GM13976 (cell line): ENCODE measurements around the gene TRIM75.

Source experiments
- DNase-seq: peaks from one replicate; pipeline ENCODE4 v3.0.0; 2012; ENCODE audit warnings: low spot score
- CTCF ChIP-seq: IDR thresholded peaks from 2 replicates; pipeline ENCODE4 v1.5.1; 2012; ENCODE audit warnings: borderline replicate concordance, mild to moderate bottlenecking; ENCODE audit not compliant: insufficient read depth; ENCODE audit errors: extremely low read depth, missing control alignments, control extremely low read depth
- in situ Hi-C: fragments of 300-500 bp; cut with MboI; formaldehyde crosslinking; loops from one replicate; pipeline ENCODE4 v1.12.0; 2022; ENCODE audit warnings: low sequenced_read_pairs, mixed read lengths, inconsistent platforms; ENCODE audit not compliant: unreplicated experiment

The TRIM75 gene

GRCh38 chr4:165053645-165054044, at the start of gene TRIM75:
TSS of gene TRIM75 (plus strand) at chr4:165053866. CDS start at chr4:165059148, 5,282 bp downstream.
- in situ Hi-C loops, result no loop called here
- no peak for TF ChIP-seq CTCF
- no peak for DNase-seq

GRCh38 chr4:165005352-165005925, 48.2 kb upstream of the TRIM75 start:
- in situ Hi-C loops, result no loop called here
- DNase-seq, result no peak
- TF ChIP-seq CTCF, result no peak

- TF ChIP-seq CTCF, result no peak
- no peak for DNase-seq
- in situ Hi-C loops, result no loop called here
Measured at GRCh38 chr4:165006456-165006855, 47.2 kb upstream of the TRIM75 start.

GRCh38 chr4:165006886-165007285, 46.8 kb upstream of the TRIM75 start:
- TF ChIP-seq CTCF, result no peak
- DNase-seq, result no peak
- in situ Hi-C loops, result no loop called here

GRCh38 chr4:165009493-165010227, 44.0 kb upstream of the TRIM75 start:
- no peak for DNase-seq
- TF ChIP-seq CTCF, result no peak
- in situ Hi-C loops, result no loop called here

GRCh38 chr4:165010487-165010886, 43.2 kb upstream of the TRIM75 start:
- in situ Hi-C loops, result no loop called here
- no peak for DNase-seq
- no peak for TF ChIP-seq CTCF
